Sciatic nerve (tissue), 2 donors: ENCODE data around the gene SLC38A2. TPM values are rescaled to one million over a fixed set of nuclear protein-coding genes. Genes with fewer than 3 reads are reported as not detected.
A peak's percentile ranks its signal among the peaks of the same experiment; 100 is the strongest.

ENCODE experiments used
- ATAC-seq: fragments of 200-7000 bp; cut with Tn5 transposase; one replicate; pipeline ENCODE4 v1.9.1; 2020; ENCODE audit warnings: mild to moderate bottlenecking, moderate library complexity
- DNase-seq: peaks from one replicate; pipeline ENCODE4 v3.0.0-alpha.2; 2020; ENCODE audit warnings: low spot score
- intact Hi-C: fragments of 100-400 bp; cut with DNase I; formaldehyde crosslinking; loops from one replicate; pipeline ENCODE4 v1.14.2; 2022
- total RNA-seq: library from RNA; stranded (reverse); fragmentation: NEBNext Ultra II Directional; extraction: Animal tissue kit (Norgen Biotek cat#: 25700); gene quantifications from one replicate; pipeline ENCODE4 v1.2.1, GENCODE V29; 2021
- donor health status: DM: no; HTN: no; CAD: no.
- donor health status: DM: no; HTN: no; CAD: no.

SLC38A2 gene
- total RNA-seq, 1 donor from 2014 or later: 285 TPM

GRCh38 chr12:46365951-46366379 is 6.6 kb downstream of the SLC38A2 start:
- ATAC-seq (no peak), DNase-seq (no peak)
- intact Hi-C loops: no loop called here

- ATAC-seq: peak; percentile 69
- peak; percentile 76 for DNase-seq
- intact Hi-C loops: no loop called here
Measured at GRCh38 chr12:46364777-46365580, 7.6 kb downstream of the SLC38A2 start.

GRCh38 chr12:46364300-46364696 is 8.3 kb downstream of the SLC38A2 start:
- intact Hi-C loops: no loop called here
- ATAC-seq (no peak), DNase-seq (no peak)

- DNase-seq: no peak
- intact Hi-C loops: no loop called here
Measured at GRCh38 chr12:46363582-46364299, 8.8 kb downstream of the SLC38A2 start.

GRCh38 chr12:46362895-46363581 is 9.5 kb downstream of the SLC38A2 start:
- intact Hi-C loops: no loop called here
- peak; percentile 43 for ATAC-seq
- DNase-seq: no peak

More at GRCh38 chr12:46363582-46364299, 8.8 kb downstream of the SLC38A2 start:
- ATAC-seq: no peak

- ATAC-seq (no peak), DNase-seq (no peak)
- intact Hi-C loops: no loop called here
Measured at GRCh38 chr12:46361667-46362034, 10.9 kb downstream of the SLC38A2 start.

- no peak for ATAC-seq
- no peak for DNase-seq
- intact Hi-C loops: no loop called here
Measured at GRCh38 chr12:46360908-46361666, 11.5 kb downstream of the SLC38A2 start.

GRCh38 chr12:46360370-46360769 is 12.2 kb downstream of the SLC38A2 start:
- intact Hi-C loops: no loop called here
- DNase-seq (no peak), ATAC-seq (no peak)

- intact Hi-C loops: loop anchor here (10.0 kb wide), 1 partner anchor 305 kb away; no protein-coding TSS in a partner anchor
- DNase-seq (no peak), ATAC-seq (no peak)
Measured at GRCh38 chr12:46359667-46360280, 12.8 kb downstream of the SLC38A2 start.

- intact Hi-C loops: loop anchor here (10.0 kb wide), 1 partner anchor 306 kb away; no protein-coding TSS in a partner anchor
- DNase-seq: no peak
- ATAC-seq: no peak
Measured at GRCh38 chr12:46358791-46359666, 13.5 kb downstream of the SLC38A2 start.

- intact Hi-C loops: loop anchor here (10.0 kb wide), 1 partner anchor 306 kb away; no protein-coding TSS in a partner anchor
- no peak for ATAC-seq
Measured at GRCh38 chr12:46358325-46358700, 14.3 kb downstream of the SLC38A2 start.

GRCh38 chr12:46357438-46358324 is 14.9 kb downstream of the SLC38A2 start:
- no peak for DNase-seq
- ATAC-seq: peak; percentile 45
- intact Hi-C loops: loop anchor here (10.0 kb wide), 1 partner anchor 307 kb away; no protein-coding TSS in a partner anchor

More at GRCh38 chr12:46358325-46358700, 14.3 kb downstream of the SLC38A2 start:
- DNase-seq: no peak

- no peak for DNase-seq
- peak; percentile 27 for ATAC-seq
- intact Hi-C loops: loop anchor here (10.0 kb wide), 1 partner anchor 308 kb away; no protein-coding TSS in a partner anchor
Measured at GRCh38 chr12:46356655-46357437, 15.7 kb downstream of the SLC38A2 start.

- ATAC-seq (no peak), DNase-seq (no peak)
- intact Hi-C loops: loop anchor here (10.0 kb wide), 1 partner anchor 310 kb away; no protein-coding TSS in a partner anchor
Measured at GRCh38 chr12:46354802-46355199, 17.8 kb downstream of the SLC38A2 start.

- intact Hi-C loops: loop anchor here (10.0 kb wide), 1 partner anchor 311 kb away; no protein-coding TSS in a partner anchor
- ATAC-seq (no peak), DNase-seq (no peak)
Measured at GRCh38 chr12:46354111-46354801, 18.3 kb downstream of the SLC38A2 start.
